K562 (cell line): ENCODE results near the gene SLC12A9. TPM values are rescaled to one million over a fixed set of nuclear protein-coding genes. Genes with fewer than 3 reads are reported as not detected.

Source experiments
- CBX2 ChIP-seq: fragments of 200-600 bp; sonication (generic); IDR thresholded peaks from one replicate; pipeline ENCODE4 v1.6.1; 2012; ENCODE audit warnings: mild to moderate bottlenecking, low read length, inconsistent platforms; ENCODE audit not compliant: insufficient read depth, poor library complexity, severe bottlenecking
- EZH2 ChIP-seq: IDR thresholded peaks from 2 replicates; pipeline ENCODE4 v1.6.1; 2012; ENCODE audit warnings: low read depth, mild to moderate bottlenecking, inconsistent platforms, low read length, borderline replicate concordance
- FOXP1 ChIP-seq: sonication (generic); formaldehyde crosslinking; IDR thresholded peaks from 2 replicates; pipeline ENCODE4 v1.8.0; 2022; ENCODE audit warnings: mild to moderate bottlenecking, missing genetic modification reagents
- POLR2AphosphoS2 ChIP-seq: IDR thresholded peaks from 2 replicates; pipeline ENCODE4 v1.6.1; 2012; ENCODE audit warnings: low read length, improper control_type of control experiment
- SMAD2 ChIP-seq: fragments of 150-350 bp; IDR thresholded peaks from 2 replicates; pipeline ENCODE4 v1.6.1; 2014; ENCODE audit warnings: low read depth, mild to moderate bottlenecking, low read length
- TBL1XR1 ChIP-seq, 2 experiments: IDR thresholded peaks; 2 replicates each; pipeline ENCODE4 v1.6.1; 2012; ENCODE audit warnings: improper control_type of control experiment in 2 of 2, low read length in 2 of 2, mild to moderate bottlenecking in 1 of 2
- ZNF668 ChIP-seq: fragments of 250-450 bp; sonication (Bioruptor Pico); IDR thresholded peaks from 2 replicates; pipeline ENCODE4 v1.8.0; 2022; ENCODE audit warnings: mild to moderate bottlenecking, inconsistent platforms
- ZNF76 ChIP-seq: fragments of 250-450 bp; sonication (Bioruptor Pico); IDR thresholded peaks from 2 replicates; pipeline ENCODE4 v1.4.0; 2020; ENCODE audit warnings: mild to moderate bottlenecking, moderate library complexity, borderline replicate concordance
- polyA plus RNA-seq, 8 experiments: library from polyadenylated mRNA; depleted of rRNA in 4 of 8; stranded (reverse) in 5 of 8; unstranded in 3 of 8; fragments of >200 nt; fragmentation: Nextera tagmentation in 2 of 8; fragmentation: Illumina TruSeq in 1 of 8; extraction: Ambion mirVana in 2 of 8; extraction: Trizol in 1 of 8; gene quantifications; 2 replicates each; pipeline versions ENCODE4 v1.2.1 to v1.2.3, GENCODE V29; 2011 to 2014; ENCODE audit warnings: inconsistent platforms in 1 of 8, missing spikeins in 1 of 8
- total RNA-seq, 7 experiments: library from RNA; depleted of rRNA in 6 of 7; stranded (reverse); fragments of >200 nt in 6 of 7; fragmentation: Illumina TruSeq in 2 of 7; extraction: Trizol in 2 of 7; gene quantifications; 2 replicates each; pipeline versions ENCODE4 v1.2.1 to v1.2.3, GENCODE V29; 2011 to 2021; ENCODE audit warnings: low replicate concordance in 1 of 7
- TF ChIP-seq, protein P1 (sequence below): fragments of 450-650 bp; IDR thresholded peaks from one replicate; pipeline ENCODE4 v1.6.1; 2018; ENCODE audit warnings: mild to moderate bottlenecking, moderate library complexity; ENCODE audit not compliant: partially characterized antibody
- TF ChIP-seq, protein P2 (sequence below): fragments of 450-650 bp; IDR thresholded peaks from 2 replicates; pipeline ENCODE4 v1.6.1; 2016; ENCODE audit warnings: mild to moderate bottlenecking, moderate library complexity
- TF ChIP-seq, protein P3 (sequence below): fragments of 450-650 bp; IDR thresholded peaks from 2 replicates; pipeline ENCODE4 v1.7.0; 2016; ENCODE audit warnings: borderline replicate concordance

SLC12A9 gene
- total and polyA plus RNA-seq, 9 of the 15 experiments (the other 6 are each of a cell fraction or from before 2014, with no cell fraction given), result 0.06 to 20.2 (median 10.7) TPM

DNA sequence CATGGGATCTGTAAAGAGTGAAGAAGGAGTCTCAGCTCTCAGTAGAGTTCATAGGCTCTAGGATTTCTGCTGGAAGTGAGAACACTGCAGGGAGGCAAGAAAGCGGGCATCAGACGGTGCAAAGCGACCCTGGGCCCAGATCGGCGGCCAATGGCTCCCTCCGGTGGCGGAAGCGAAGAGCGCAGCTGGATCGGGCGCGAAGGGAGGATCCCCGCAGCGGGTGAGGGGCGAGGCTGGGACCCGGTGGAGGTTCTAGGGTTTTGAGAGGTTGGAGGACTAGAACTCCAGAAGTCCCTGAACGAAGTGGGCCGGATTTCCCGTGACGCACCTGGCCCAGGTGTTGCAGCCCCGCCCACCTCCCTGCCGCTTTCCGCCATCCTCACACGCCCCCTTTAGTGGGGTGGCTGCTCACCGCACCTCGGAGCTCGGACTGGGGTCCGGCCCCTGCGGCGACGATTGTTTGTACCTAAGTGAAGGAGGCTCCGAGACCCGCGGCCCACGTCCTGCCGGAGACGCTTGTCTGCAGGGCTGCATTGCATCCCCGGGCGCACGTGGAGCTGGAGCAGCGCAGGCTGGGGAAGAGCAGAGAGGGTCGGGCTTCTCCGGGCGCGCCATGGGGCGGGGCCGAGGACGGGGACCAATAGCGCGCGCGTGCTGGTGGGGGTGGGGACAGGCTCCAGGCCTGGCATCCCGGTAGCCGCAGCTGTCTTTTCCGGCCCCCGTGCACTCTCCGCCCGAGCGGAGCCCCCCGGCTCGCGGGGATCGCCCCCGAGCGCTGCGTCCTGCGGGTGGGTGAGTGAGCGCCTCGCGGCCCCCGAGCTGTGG lies at the start of gene SLC12A9 (continued):
- TF ChIP-seq ZNF76, result peak; percentile 82
- TF ChIP-seq POLR2AphosphoS2, result no peak
- TF ChIP-seq, protein P1, sequence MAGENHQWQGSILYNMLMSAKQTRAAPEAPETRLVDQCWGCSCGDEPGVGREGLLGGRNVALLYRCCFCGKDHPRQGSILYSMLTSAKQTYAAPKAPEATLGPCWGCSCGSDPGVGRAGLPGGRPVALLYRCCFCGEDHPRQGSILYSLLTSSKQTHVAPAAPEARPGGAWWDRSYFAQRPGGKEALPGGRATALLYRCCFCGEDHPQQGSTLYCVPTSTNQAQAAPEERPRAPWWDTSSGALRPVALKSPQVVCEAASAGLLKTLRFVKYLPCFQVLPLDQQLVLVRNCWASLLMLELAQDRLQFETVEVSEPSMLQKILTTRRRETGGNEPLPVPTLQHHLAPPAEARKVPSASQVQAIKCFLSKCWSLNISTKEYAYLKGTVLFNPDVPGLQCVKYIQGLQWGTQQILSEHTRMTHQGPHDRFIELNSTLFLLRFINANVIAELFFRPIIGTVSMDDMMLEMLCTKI, result no peak
- TF ChIP-seq CBX2, result no peak
- TF ChIP-seq, protein P2, sequence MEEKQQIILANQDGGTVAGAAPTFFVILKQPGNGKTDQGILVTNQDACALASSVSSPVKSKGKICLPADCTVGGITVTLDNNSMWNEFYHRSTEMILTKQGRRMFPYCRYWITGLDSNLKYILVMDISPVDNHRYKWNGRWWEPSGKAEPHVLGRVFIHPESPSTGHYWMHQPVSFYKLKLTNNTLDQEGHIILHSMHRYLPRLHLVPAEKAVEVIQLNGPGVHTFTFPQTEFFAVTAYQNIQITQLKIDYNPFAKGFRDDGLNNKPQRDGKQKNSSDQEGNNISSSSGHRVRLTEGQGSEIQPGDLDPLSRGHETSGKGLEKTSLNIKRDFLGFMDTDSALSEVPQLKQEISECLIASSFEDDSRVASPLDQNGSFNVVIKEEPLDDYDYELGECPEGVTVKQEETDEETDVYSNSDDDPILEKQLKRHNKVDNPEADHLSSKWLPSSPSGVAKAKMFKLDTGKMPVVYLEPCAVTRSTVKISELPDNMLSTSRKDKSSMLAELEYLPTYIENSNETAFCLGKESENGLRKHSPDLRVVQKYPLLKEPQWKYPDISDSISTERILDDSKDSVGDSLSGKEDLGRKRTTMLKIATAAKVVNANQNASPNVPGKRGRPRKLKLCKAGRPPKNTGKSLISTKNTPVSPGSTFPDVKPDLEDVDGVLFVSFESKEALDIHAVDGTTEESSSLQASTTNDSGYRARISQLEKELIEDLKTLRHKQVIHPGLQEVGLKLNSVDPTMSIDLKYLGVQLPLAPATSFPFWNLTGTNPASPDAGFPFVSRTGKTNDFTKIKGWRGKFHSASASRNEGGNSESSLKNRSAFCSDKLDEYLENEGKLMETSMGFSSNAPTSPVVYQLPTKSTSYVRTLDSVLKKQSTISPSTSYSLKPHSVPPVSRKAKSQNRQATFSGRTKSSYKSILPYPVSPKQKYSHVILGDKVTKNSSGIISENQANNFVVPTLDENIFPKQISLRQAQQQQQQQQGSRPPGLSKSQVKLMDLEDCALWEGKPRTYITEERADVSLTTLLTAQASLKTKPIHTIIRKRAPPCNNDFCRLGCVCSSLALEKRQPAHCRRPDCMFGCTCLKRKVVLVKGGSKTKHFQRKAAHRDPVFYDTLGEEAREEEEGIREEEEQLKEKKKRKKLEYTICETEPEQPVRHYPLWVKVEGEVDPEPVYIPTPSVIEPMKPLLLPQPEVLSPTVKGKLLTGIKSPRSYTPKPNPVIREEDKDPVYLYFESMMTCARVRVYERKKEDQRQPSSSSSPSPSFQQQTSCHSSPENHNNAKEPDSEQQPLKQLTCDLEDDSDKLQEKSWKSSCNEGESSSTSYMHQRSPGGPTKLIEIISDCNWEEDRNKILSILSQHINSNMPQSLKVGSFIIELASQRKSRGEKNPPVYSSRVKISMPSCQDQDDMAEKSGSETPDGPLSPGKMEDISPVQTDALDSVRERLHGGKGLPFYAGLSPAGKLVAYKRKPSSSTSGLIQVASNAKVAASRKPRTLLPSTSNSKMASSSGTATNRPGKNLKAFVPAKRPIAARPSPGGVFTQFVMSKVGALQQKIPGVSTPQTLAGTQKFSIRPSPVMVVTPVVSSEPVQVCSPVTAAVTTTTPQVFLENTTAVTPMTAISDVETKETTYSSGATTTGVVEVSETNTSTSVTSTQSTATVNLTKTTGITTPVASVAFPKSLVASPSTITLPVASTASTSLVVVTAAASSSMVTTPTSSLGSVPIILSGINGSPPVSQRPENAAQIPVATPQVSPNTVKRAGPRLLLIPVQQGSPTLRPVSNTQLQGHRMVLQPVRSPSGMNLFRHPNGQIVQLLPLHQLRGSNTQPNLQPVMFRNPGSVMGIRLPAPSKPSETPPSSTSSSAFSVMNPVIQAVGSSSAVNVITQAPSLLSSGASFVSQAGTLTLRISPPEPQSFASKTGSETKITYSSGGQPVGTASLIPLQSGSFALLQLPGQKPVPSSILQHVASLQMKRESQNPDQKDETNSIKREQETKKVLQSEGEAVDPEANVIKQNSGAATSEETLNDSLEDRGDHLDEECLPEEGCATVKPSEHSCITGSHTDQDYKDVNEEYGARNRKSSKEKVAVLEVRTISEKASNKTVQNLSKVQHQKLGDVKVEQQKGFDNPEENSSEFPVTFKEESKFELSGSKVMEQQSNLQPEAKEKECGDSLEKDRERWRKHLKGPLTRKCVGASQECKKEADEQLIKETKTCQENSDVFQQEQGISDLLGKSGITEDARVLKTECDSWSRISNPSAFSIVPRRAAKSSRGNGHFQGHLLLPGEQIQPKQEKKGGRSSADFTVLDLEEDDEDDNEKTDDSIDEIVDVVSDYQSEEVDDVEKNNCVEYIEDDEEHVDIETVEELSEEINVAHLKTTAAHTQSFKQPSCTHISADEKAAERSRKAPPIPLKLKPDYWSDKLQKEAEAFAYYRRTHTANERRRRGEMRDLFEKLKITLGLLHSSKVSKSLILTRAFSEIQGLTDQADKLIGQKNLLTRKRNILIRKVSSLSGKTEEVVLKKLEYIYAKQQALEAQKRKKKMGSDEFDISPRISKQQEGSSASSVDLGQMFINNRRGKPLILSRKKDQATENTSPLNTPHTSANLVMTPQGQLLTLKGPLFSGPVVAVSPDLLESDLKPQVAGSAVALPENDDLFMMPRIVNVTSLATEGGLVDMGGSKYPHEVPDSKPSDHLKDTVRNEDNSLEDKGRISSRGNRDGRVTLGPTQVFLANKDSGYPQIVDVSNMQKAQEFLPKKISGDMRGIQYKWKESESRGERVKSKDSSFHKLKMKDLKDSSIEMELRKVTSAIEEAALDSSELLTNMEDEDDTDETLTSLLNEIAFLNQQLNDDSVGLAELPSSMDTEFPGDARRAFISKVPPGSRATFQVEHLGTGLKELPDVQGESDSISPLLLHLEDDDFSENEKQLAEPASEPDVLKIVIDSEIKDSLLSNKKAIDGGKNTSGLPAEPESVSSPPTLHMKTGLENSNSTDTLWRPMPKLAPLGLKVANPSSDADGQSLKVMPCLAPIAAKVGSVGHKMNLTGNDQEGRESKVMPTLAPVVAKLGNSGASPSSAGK, result peak; percentile 93
- TF ChIP-seq TBL1XR1 (IDR thresholded peaks at IDR 0.05; ENCODE audit: low read length in 2 of 2), result 0 out of 4 replicates have a peak, but pooled peaks have one; percentile 17 to 38
- TF ChIP-seq ZNF668 (CRISPR knock-in tag), result no peak
- TF ChIP-seq, protein P3, sequence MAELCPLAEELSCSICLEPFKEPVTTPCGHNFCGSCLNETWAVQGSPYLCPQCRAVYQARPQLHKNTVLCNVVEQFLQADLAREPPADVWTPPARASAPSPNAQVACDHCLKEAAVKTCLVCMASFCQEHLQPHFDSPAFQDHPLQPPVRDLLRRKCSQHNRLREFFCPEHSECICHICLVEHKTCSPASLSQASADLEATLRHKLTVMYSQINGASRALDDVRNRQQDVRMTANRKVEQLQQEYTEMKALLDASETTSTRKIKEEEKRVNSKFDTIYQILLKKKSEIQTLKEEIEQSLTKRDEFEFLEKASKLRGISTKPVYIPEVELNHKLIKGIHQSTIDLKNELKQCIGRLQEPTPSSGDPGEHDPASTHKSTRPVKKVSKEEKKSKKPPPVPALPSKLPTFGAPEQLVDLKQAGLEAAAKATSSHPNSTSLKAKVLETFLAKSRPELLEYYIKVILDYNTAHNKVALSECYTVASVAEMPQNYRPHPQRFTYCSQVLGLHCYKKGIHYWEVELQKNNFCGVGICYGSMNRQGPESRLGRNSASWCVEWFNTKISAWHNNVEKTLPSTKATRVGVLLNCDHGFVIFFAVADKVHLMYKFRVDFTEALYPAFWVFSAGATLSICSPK, result no peak
- peak; percentile 49; the same call in 1 of the 2 replicates for TF ChIP-seq FOXP1 (CRISPR knock-in tag)
- TF ChIP-seq EZH2, result no peak
- no peak for TF ChIP-seq SMAD2
